AG04450 (cell line): ENCODE measurements around the gene MEGF11. TPM values are rescaled to one million over a fixed set of nuclear protein-coding genes. Genes with fewer than 3 reads are reported as not detected.

Experiments used
- CTCF ChIA-PET: fragments of 300-600, 350-600 bp; formaldehyde crosslinking; extraction: SDS; loops from one replicate; lab custom pipeline; 2022; ENCODE audit warnings: antibody characterized with exemption, inconsistent platforms; lab: Charles Lee
- POLR2A ChIA-PET: fragments of 350-600 bp; formaldehyde crosslinking; extraction: SDS; loops from one replicate; lab custom pipeline; 2021; ENCODE audit warnings: antibody characterized with exemption, inconsistent platforms; lab: Yijun Ruan, JAX
- DNase-seq: peaks from one replicate; pipeline ENCODE4 v3.0.0-alpha.2; 2011; ENCODE audit warnings: low read depth, low spot score
- H3K27ac ChIP-seq: one replicate; pipeline ENCODE4 v1.5.1; 2012; ENCODE audit warnings: low read depth, low read length, control low read depth
- H3K27me3 ChIP-seq: one replicate; pipeline ENCODE4 v1.6.0; 2012; ENCODE audit warnings: low read length; ENCODE audit not compliant: control insufficient read depth, insufficient read depth
- H3K4me3 ChIP-seq: 2 replicates; pipeline ENCODE4 v1.5.1; 2011; ENCODE audit warnings: mild to moderate bottlenecking, low read depth, low read length, control low read depth
- H3K9me3 ChIP-seq: 2 replicates; pipeline ENCODE4 v1.5.1; 2012; ENCODE audit warnings: low read length; ENCODE audit not compliant: control insufficient read depth, insufficient read depth
- CTCF ChIP-seq: IDR thresholded peaks from 2 replicates; pipeline ENCODE4 v1.5.1; 2011; ENCODE audit warnings: low read depth, low read length, control low read depth, inconsistent platforms
- polyA plus RNA-seq: library from polyadenylated mRNA; depleted of rRNA; stranded (reverse); fragments of >200 nt; gene quantifications from 2 replicates; pipeline ENCODE4 v1.2.3, GENCODE V29; 2011

Gene MEGF11
- polyA plus RNA-seq, 1 experiment, result not detected

GRCh38 chr15:66285533-66286280, 32.2 kb upstream of the MEGF11 start:
- POLR2A ChIA-PET, result no interaction called here
- Histone ChIP-seq H3K4me3 (no peak overlapping the region), H3K27me3 (peaks cover 18% of the 10 kb centered on the region), H3K27ac (no peak overlapping the region), H3K9me3 (no peaks in the 10 kb centered on the region)
- no peak for TF ChIP-seq CTCF
- CTCF ChIA-PET, result interaction anchor here (0.7 kb wide), 1 partner anchor 610 kb away, joined by 5 read pairs; no protein-coding TSS in a partner anchor
- DNase-seq, result no peak

- POLR2A ChIA-PET, result no interaction called here
- peaks cover 26% of the 10 kb centered on the region for H3K27me3 ChIP-seq
- TF ChIP-seq CTCF, result no peak
- no peak overlapping the region for H3K27ac ChIP-seq
- H3K4me3 ChIP-seq, result no peak overlapping the region
- H3K9me3 ChIP-seq, result no peaks in the 10 kb centered on the region
- DNase-seq, result no peak
- CTCF ChIA-PET, result interaction anchor here (0.6 kb wide), 1 partner anchor 220 kb away, joined by 3 read pairs; no protein-coding TSS in a partner anchor
These were observed 30.7 kb upstream of the MEGF11 start for GRCh38 chr15:66284271-66284670.

DNA sequence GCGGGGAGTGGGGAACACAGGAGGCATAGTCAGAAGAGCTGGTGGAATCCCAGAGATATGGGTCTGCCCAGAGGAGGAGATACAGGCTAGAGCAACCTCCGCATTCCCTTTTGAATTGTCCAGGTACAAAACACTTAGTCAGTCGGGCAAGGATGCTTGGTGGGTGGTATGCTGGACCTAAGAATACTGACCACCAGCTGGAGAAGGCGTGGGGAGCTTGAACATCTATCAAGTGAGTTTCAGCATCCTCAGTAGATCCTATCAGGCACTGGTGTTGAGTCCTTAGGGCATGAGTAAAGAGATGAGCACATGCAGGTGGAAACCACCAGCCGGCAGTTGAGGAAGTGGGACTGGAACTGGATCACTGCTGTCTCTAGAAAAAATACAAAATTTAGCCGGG, 25.1 kb upstream of the MEGF11 start:
- Histone ChIP-seq H3K27me3 (peaks cover 38% of the 10 kb centered on the region), H3K9me3 (no peaks in the 10 kb centered on the region), H3K27ac (no peak overlapping the region), H3K4me3 (no peak overlapping the region)
- DNase-seq, result no peak
- no peak for TF ChIP-seq CTCF
- POLR2A ChIA-PET, result no interaction called here
- CTCF ChIA-PET, result interaction anchor here (1.3 kb wide), 1 partner anchor 9 kb away, joined by 9 read pairs; no protein-coding TSS in a partner anchor

DNA sequence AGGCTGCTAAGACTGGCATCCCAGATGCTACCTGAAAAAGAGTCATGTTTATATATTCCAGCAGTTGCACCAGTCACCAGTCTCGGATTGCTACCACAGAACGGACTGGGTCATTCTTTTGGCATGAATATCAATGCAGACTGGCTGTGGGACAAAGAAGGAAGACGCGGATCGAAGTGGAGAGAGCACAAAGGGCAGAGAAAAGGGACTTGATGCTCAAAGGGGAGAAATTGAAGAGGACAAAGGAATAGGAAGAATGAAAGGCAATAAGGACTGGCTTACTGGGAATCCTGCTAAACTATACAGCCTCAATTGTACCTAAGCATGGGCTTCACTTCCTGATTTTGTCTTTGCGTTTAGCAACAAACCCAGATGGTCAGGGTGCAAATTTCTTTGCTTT, 24.5 kb upstream of the MEGF11 start:
- ChIA-PET CTCF (no interaction called here), POLR2A (no interaction called here)
- Histone ChIP-seq H3K9me3 (no peaks in the 10 kb centered on the region), H3K4me3 (no peak overlapping the region), H3K27ac (no peak overlapping the region), H3K27me3 (peaks cover 38% of the 10 kb centered on the region)
- TF ChIP-seq CTCF, result no peak
- no peak for DNase-seq

DNA sequence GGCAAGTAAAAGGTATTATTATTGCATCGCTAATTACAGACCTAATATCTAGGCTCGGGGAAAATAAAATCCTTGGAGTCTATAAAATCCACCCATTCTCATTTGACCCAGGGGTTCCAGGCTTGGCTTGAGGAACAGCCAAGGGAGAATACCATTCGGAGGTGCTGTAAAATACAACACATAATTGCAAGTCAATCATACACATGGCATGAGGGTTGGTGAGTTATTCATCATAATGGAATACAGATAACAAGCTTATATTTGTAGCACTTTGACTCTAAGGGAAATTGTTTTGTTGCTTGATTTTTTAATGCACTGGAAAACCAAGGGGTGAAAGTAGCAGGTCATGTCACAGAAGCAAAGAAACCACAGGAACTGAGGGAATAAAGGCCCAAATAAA, 23.0 kb upstream of the MEGF11 start:
- Histone ChIP-seq H3K27ac (no peak overlapping the region), H3K9me3 (no peaks in the 10 kb centered on the region), H3K4me3 (no peak overlapping the region), H3K27me3 (peaks cover 34% of the 10 kb centered on the region)
- ChIA-PET CTCF (no interaction called here), POLR2A (no interaction called here)
- no peak for DNase-seq
- TF ChIP-seq CTCF, result no peak
